Measurements from ENCODE around the gene PAPPA2.

- TF ChIP-seq CTCF (IDR thresholded peaks at IDR 0.05; ENCODE audit: low read depth, low read length) (no peak), EZH2phosphoT487 (IDR thresholded peaks at IDR 0.05; ENCODE audit: low read depth) (no peak)
Measured at GRCh38 chr1:176669782-176670181, 206.8 kb downstream of the PAPPA2 start.

Data from OCI-LY3 (cell line).